Prostate gland (tissue), 2 donors: ENCODE measurements around the gene EHBP1L1.

Source experiments
- CTCF ChIP-seq, 4 experiments: fragments of 200-600 bp in 2 of 4; fragments of 450-650 bp in 2 of 4; sonication (generic) in 2 of 4; IDR thresholded peaks; 1 replicate in 3 of 4; 2 replicates in 1 of 4; pipeline ENCODE4 v1.5.1; 2016 to 2019; ENCODE audit warnings: antibody characterized with exemption in 4 of 4, mild to moderate bottlenecking in 2 of 4, moderate library complexity in 2 of 4
- POLR2A ChIP-seq: fragments of 450-650 bp; IDR thresholded peaks from one replicate; pipeline ENCODE4 v1.6.1; 2016; ENCODE audit warnings: antibody characterized with exemption, mild to moderate bottlenecking

- TF ChIP-seq POLR2A (no peak), CTCF (IDR thresholded peaks at IDR 0.05) (no peak)
Measured at GRCh38 chr11:65563601-65564000, 12.3 kb upstream of the EHBP1L1 start.
